Kidney epithelial cell (primary cell): ENCODE data around the gene BICDL2. TPM values are rescaled to one million over a fixed set of nuclear protein-coding genes. Genes with fewer than 3 reads are reported as not detected.

Experiments used
- DNase-seq: peaks from one replicate; pipeline ENCODE4 v3.0.0-alpha.2; 2010; ENCODE audit warnings: low read depth
- H3K27me3 ChIP-seq: 2 replicates; pipeline ENCODE4 v1.6.0; 2011; ENCODE audit warnings: low read length; ENCODE audit not compliant: control insufficient read depth, insufficient read depth
- H3K36me3 ChIP-seq: 2 replicates; pipeline ENCODE4 v1.5.1; 2011; ENCODE audit warnings: low read length; ENCODE audit not compliant: control insufficient read depth, insufficient read depth
- H3K4me3 ChIP-seq: 2 replicates; pipeline ENCODE4 v1.5.1; 2011; ENCODE audit warnings: low read depth, mild to moderate bottlenecking, control low read depth, low read length
- CTCF ChIP-seq: IDR thresholded peaks from 2 replicates; pipeline ENCODE4 v1.5.1; 2011; ENCODE audit warnings: mild to moderate bottlenecking, moderate library complexity, low read length, control low read depth, inconsistent platforms; ENCODE audit not compliant: insufficient read depth, poor library complexity, severe bottlenecking
- total RNA-seq: library from RNA; depleted of rRNA; stranded (reverse); fragments of >200 nt; gene quantifications from 2 replicates; pipeline ENCODE4 v1.2.3, GENCODE V29; 2015

The BICDL2 gene
- total RNA-seq, 1 donor from 2014 or later, result 9.2 TPM

- Histone ChIP-seq H3K4me3 (no peak overlapping the region), H3K36me3 (no peaks in the 10 kb centered on the region), H3K27me3 (no peaks in the 10 kb centered on the region)
- no peak for DNase-seq
- no peak for TF ChIP-seq CTCF
Measured at GRCh38 chr16:2981177-2981898, 55.4 kb downstream of the BICDL2 start.

- H3K36me3 ChIP-seq, result no peaks in the 10 kb centered on the region
- no peaks in the 10 kb centered on the region for H3K27me3 ChIP-seq
- H3K4me3 ChIP-seq, result peak within 1 kb of the TSS; percentile 82
- DNase-seq, result no peak
- TF ChIP-seq CTCF, result no peak
Measured at GRCh38 chr16:2980227-2981176, 56.2 kb downstream of the BICDL2 start, which contains the start of gene PKMYT1. PKMYT1 (minus strand) TSS chr16:2980446; CDS start chr16:2979657, 789 bp downstream.

- H3K27me3 ChIP-seq, result no peaks in the 10 kb centered on the region
- DNase-seq, result no peak
- TF ChIP-seq CTCF, result no peak
- H3K4me3 ChIP-seq, result peak overlapping the region; percentile 82
- no peaks in the 10 kb centered on the region for H3K36me3 ChIP-seq
Measured at GRCh38 chr16:2979669-2980226, 57.0 kb downstream of the BICDL2 start.

Other genes starting within 250 kb of the BICDL2 start
- not detected in 2 replicates for gene PRSS33, start 249.4 kb downstream of the BICDL2 start, total RNA-seq
- not detected in 2 replicates for gene PRSS41, start 238.5 kb downstream of the BICDL2 start, total RNA-seq
- 0.29 and 3.0 TPM in 2 replicates for gene PRSS21, start 219.7 kb downstream of the BICDL2 start, total RNA-seq
- 1.1 and 2.8 TPM in 2 replicates for gene ZG16B, start 206.6 kb downstream of the BICDL2 start, total RNA-seq
- 71.8 and 76.0 TPM in 2 replicates for gene PRSS22, start 178.8 kb downstream of the BICDL2 start, total RNA-seq
- 58.6 and 69.5 TPM in 2 replicates for gene FLYWCH2, start 153.7 kb downstream of the BICDL2 start, total RNA-seq
- 48.4 and 66.1 TPM in 2 replicates for gene FLYWCH1, start 125.0 kb downstream of the BICDL2 start, total RNA-seq
- gene KREMEN2, start 72.7 kb downstream of the BICDL2 start, total RNA-seq, result 0.04 and 1.3 TPM in 2 replicates
- gene PAQR4, start 67.6 kb downstream of the BICDL2 start, total RNA-seq, result 14.2 and 15.2 TPM in 2 replicates
- 5.1 and 6.1 TPM in 2 replicates for gene PKMYT1, start 56.5 kb downstream of the BICDL2 start, total RNA-seq
- 1.0 and 3.1 TPM in 2 replicates for gene CLDN9, start 24.0 kb downstream of the BICDL2 start, total RNA-seq
- gene CLDN6, start 18.8 kb downstream of the BICDL2 start, total RNA-seq, result 319 and 359 TPM in 2 replicates
- 572 and 754 TPM in 2 replicates for gene TNFRSF12A, start 16.6 kb downstream of the BICDL2 start, total RNA-seq
- 10.2 and 18.4 TPM in 2 replicates for gene HCFC1R1, start 13.0 kb downstream of the BICDL2 start, total RNA-seq
- gene THOC6, start 12.9 kb downstream of the BICDL2 start, total RNA-seq, result 12.2 and 17.0 TPM in 2 replicates
- gene MMP25, start 9.6 kb upstream of the BICDL2 start, total RNA-seq, result 0.17 TPM in 1 of 2 replicates, not detected in the other
- 621 and 682 TPM in 2 replicates for gene IL32, start 28.7 kb upstream of the BICDL2 start, total RNA-seq
- not detected in 2 replicates for gene ZSCAN10, start 62.4 kb upstream of the BICDL2 start, total RNA-seq
- 25.1 and 27.9 TPM in 2 replicates for gene ZNF205, start 75.6 kb upstream of the BICDL2 start, total RNA-seq
- 13.7 and 16.6 TPM in 2 replicates for gene ZNF213, start 98.1 kb upstream of the BICDL2 start, total RNA-seq
- gene OR1F1, start 151.3 kb upstream of the BICDL2 start, total RNA-seq, result not detected in 2 replicates
- 5.0 and 7.9 TPM in 2 replicates for gene ZNF200, start 198.2 kb upstream of the BICDL2 start, total RNA-seq
- gene MEFV, start 219.7 kb upstream of the BICDL2 start, total RNA-seq, result 0.14 and 0.21 TPM in 2 replicates
- gene ZNF263, start 246.5 kb upstream of the BICDL2 start, total RNA-seq, result 42.1 and 44.5 TPM in 2 replicates